Measurements from ENCODE around the gene TBC1D14. TPM values are rescaled to one million over a fixed set of nuclear protein-coding genes. Genes with fewer than 3 reads are reported as not detected.
A peak's percentile ranks its signal among the peaks of the same experiment; 100 is the strongest.

The TBC1D14 gene, protein sequence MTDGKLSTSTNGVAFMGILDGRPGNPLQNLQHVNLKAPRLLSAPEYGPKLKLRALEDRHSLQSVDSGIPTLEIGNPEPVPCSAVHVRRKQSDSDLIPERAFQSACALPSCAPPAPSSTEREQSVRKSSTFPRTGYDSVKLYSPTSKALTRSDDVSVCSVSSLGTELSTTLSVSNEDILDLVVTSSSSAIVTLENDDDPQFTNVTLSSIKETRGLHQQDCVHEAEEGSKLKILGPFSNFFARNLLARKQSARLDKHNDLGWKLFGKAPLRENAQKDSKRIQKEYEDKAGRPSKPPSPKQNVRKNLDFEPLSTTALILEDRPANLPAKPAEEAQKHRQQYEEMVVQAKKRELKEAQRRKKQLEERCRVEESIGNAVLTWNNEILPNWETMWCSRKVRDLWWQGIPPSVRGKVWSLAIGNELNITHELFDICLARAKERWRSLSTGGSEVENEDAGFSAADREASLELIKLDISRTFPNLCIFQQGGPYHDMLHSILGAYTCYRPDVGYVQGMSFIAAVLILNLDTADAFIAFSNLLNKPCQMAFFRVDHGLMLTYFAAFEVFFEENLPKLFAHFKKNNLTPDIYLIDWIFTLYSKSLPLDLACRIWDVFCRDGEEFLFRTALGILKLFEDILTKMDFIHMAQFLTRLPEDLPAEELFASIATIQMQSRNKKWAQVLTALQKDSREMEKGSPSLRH
- 17.3 TPM for polyA plus RNA-seq (2012; ENCODE audit: insufficient read length, low read depth)

- TF ChIP-seq, protein P1, sequence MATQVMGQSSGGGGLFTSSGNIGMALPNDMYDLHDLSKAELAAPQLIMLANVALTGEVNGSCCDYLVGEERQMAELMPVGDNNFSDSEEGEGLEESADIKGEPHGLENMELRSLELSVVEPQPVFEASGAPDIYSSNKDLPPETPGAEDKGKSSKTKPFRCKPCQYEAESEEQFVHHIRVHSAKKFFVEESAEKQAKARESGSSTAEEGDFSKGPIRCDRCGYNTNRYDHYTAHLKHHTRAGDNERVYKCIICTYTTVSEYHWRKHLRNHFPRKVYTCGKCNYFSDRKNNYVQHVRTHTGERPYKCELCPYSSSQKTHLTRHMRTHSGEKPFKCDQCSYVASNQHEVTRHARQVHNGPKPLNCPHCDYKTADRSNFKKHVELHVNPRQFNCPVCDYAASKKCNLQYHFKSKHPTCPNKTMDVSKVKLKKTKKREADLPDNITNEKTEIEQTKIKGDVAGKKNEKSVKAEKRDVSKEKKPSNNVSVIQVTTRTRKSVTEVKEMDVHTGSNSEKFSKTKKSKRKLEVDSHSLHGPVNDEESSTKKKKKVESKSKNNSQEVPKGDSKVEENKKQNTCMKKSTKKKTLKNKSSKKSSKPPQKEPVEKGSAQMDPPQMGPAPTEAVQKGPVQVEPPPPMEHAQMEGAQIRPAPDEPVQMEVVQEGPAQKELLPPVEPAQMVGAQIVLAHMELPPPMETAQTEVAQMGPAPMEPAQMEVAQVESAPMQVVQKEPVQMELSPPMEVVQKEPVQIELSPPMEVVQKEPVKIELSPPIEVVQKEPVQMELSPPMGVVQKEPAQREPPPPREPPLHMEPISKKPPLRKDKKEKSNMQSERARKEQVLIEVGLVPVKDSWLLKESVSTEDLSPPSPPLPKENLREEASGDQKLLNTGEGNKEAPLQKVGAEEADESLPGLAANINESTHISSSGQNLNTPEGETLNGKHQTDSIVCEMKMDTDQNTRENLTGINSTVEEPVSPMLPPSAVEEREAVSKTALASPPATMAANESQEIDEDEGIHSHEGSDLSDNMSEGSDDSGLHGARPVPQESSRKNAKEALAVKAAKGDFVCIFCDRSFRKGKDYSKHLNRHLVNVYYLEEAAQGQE (IDR thresholded peaks at IDR 0.05; ENCODE audit: insufficient read depth in 1 of 2, low read depth in 2 of 2, low read length in 2 of 2) = 0 out of 4 replicates have a peak, but pooled peaks of 1 of the 2 experiments have one; percentile 44
- TF ChIP-seq POLR2AphosphoS5 (IDR thresholded peaks at IDR 0.05; ENCODE audit: low read depth, low read length) (peak; percentile 81), FOXP2 (optimal IDR thresholded peaks at IDR 0.05; ENCODE audit: borderline replicate concordance, extremely low read depth, extremely low read length, insufficient read depth) (no peak), TAF1 (IDR thresholded peaks at IDR 0.05; ENCODE audit: borderline replicate concordance, insufficient read depth, low read length) (peak; percentile 69; the same call in 1 of the 2 replicates)
Measured at GRCh38 chr4:6909113-6909969, at the start of gene TBC1D14. TSS of gene TBC1D14 (plus strand) at chr4:6909826. CDS start at chr4:6923390, 13,564 bp downstream.

DNA sequence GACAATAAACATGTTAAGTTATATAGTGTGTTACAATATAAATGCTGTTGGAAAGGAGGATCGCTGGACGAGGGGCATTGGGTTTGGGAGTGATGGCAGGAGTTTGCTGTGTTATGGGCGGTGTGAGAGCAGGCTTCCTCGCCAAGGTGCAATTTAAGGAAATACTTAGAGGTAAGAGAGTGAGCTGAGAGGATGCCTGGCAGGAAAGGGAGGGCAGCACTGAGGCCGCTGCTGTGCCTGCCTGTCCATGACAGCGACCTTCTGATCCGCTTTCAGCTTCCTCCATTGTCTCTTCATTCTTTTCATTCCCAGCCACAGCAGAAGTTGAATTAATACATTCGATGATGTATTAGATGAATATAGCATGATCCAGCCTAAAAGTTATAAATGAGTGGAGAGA is 41.2 kb upstream of the TBC1D14 start:
- TF ChIP-seq SIN3A (IDR thresholded peaks at IDR 0.05; ENCODE audit: borderline replicate concordance, insufficient read depth, low read length) (no peak), POLR2AphosphoS5 (IDR thresholded peaks at IDR 0.05; ENCODE audit: low read depth, low read length) (no peak), FOXP2 (optimal IDR thresholded peaks at IDR 0.05; ENCODE audit: borderline replicate concordance, extremely low read depth, extremely low read length, insufficient read depth) (no peak), TAF1 (IDR thresholded peaks at IDR 0.05; ENCODE audit: borderline replicate concordance, insufficient read depth, low read length) (no peak)
- TF ChIP-seq, protein P1 (IDR thresholded peaks at IDR 0.05; ENCODE audit: insufficient read depth in 1 of 2, low read depth in 2 of 2, low read length in 2 of 2) = no peak

DNA sequence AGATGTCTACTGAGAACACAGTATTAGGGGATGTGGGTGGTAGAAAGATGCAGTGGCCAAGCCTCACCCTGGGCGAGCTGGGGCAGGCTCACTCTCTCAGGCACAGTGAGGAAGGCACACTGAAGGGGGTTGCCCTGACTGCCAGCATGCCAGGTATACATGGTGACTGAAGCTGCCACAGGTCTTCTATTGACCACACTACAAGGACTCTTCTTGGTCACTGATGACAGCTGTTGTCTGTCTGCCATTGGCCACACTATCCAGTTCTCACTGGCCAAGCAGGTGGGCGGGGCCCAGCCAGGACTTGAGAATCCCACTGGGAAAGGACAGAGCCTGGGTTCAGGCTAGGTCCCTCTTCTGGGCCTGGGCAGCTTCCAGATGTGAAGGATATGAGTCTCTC is 39.7 kb upstream of the TBC1D14 start:
- TF ChIP-seq SIN3A (IDR thresholded peaks at IDR 0.05; ENCODE audit: borderline replicate concordance, insufficient read depth, low read length) = no peak
- TF ChIP-seq TAF1 (IDR thresholded peaks at IDR 0.05; ENCODE audit: borderline replicate concordance, insufficient read depth, low read length) = no peak
- TF ChIP-seq, protein P1 (IDR thresholded peaks at IDR 0.05; ENCODE audit: insufficient read depth in 1 of 2, low read depth in 2 of 2, low read length in 2 of 2) = no peak
- TF ChIP-seq FOXP2 (optimal IDR thresholded peaks at IDR 0.05; ENCODE audit: borderline replicate concordance, extremely low read depth, extremely low read length, insufficient read depth) = no peak
- TF ChIP-seq POLR2AphosphoS5 (IDR thresholded peaks at IDR 0.05; ENCODE audit: low read depth, low read length) = no peak

DNA sequence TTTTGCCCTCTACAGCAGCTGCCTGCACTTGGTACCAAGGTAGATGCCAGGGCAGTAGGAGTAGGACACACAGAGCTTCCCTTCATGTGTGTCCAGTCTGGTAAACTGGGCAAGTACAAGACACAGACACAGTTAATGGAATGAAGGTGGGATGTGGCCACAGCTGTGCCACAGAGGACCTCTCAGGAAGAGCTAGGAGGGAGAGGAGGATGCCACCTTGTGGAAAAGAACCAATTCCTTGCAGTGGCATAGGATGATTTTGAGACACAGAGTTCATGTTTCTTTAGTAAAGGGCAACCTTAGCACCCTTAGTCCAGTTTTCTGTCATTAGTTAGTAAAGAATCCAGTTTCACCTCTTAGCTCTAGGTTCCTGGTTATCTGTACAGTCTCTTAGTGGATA is 36.3 kb upstream of the TBC1D14 start:
- TF ChIP-seq TAF1 (IDR thresholded peaks at IDR 0.05; ENCODE audit: borderline replicate concordance, insufficient read depth, low read length) (no peak), SIN3A (IDR thresholded peaks at IDR 0.05; ENCODE audit: borderline replicate concordance, insufficient read depth, low read length) (no peak), POLR2AphosphoS5 (IDR thresholded peaks at IDR 0.05; ENCODE audit: low read depth, low read length) (no peak), FOXP2 (optimal IDR thresholded peaks at IDR 0.05; ENCODE audit: borderline replicate concordance, extremely low read depth, extremely low read length, insufficient read depth) (no peak)
- TF ChIP-seq, protein P1 (IDR thresholded peaks at IDR 0.05; ENCODE audit: insufficient read depth in 1 of 2, low read depth in 2 of 2, low read length in 2 of 2) = no peak

Measured in PFSK-1 (cell line).